ENCODE measurements around the gene MCC.
A peak's percentile ranks its signal among the peaks of the same experiment; 100 is the strongest.
"Not testable (repeated sequence)": the region's sequence is repeated elsewhere in the genome, so short reads cannot be mapped to it uniquely, and the experiment has no call there.

MCC gene

GRCh38 chr5:113480243-113480642 is 8.0 kb downstream of the MCC start:
- no peak overlapping the region for H3K4me3 ChIP-seq (replicated peaks in 1 of 2; ENCODE audit: low read depth in 2 of 2, low read length in 2 of 2)
- peak; percentile 34 to 36 for DNase-seq (ENCODE audit: low read depth in 2 of 2)
- TF ChIP-seq CTCF (IDR thresholded peaks at IDR 0.05; ENCODE audit: low read depth, low read length), result no peak

- H3K4me3 ChIP-seq (replicated peaks in 1 of 2; ENCODE audit: low read depth in 2 of 2, low read length in 2 of 2), result no peak overlapping the region
- DNase-seq (ENCODE audit: low read depth in 2 of 2), result no peak
- TF ChIP-seq CTCF (IDR thresholded peaks at IDR 0.05; ENCODE audit: low read depth, low read length), result no peak
Observed at GRCh38 chr5:113478691-113479090, 9.6 kb downstream of the MCC start.

GRCh38 chr5:113474100-113474728 is 14.0 kb downstream of the MCC start:
- no peak overlapping the region for H3K4me3 ChIP-seq (replicated peaks in 1 of 2; ENCODE audit: low read depth in 2 of 2, low read length in 2 of 2)
- peak in 1 of 2 donors; percentile 51 for DNase-seq (ENCODE audit: low read depth in 2 of 2)
- no peak for TF ChIP-seq CTCF (IDR thresholded peaks at IDR 0.05; ENCODE audit: low read depth, low read length)

- no peak overlapping the region for H3K4me3 ChIP-seq (replicated peaks in 1 of 2; ENCODE audit: low read depth in 2 of 2, low read length in 2 of 2)
- no peak for TF ChIP-seq CTCF (IDR thresholded peaks at IDR 0.05; ENCODE audit: low read depth, low read length)
- no peak for DNase-seq (ENCODE audit: low read depth in 2 of 2)
Observed at GRCh38 chr5:113463032-113463431, 25.2 kb downstream of the MCC start.

GRCh38 chr5:113457106-113457505 is 31.1 kb downstream of the MCC start:
- not testable (repeated sequence) for DNase-seq (ENCODE audit: low read depth in 2 of 2); H3K4me3 ChIP-seq (replicated peaks in 1 of 2; ENCODE audit: low read depth in 2 of 2, low read length in 2 of 2)

- H3K4me3 ChIP-seq (replicated peaks in 1 of 2; ENCODE audit: low read depth in 2 of 2, low read length in 2 of 2), result no peak overlapping the region
- no peak for DNase-seq (ENCODE audit: low read depth in 2 of 2)
- TF ChIP-seq CTCF (IDR thresholded peaks at IDR 0.05; ENCODE audit: low read depth, low read length), result no peak
Observed at GRCh38 chr5:113452941-113453340, 35.3 kb downstream of the MCC start.

GRCh38 chr5:113451797-113452196 is 36.5 kb downstream of the MCC start:
- no peak overlapping the region for H3K4me3 ChIP-seq (replicated peaks in 1 of 2; ENCODE audit: low read depth in 2 of 2, low read length in 2 of 2)
- DNase-seq (ENCODE audit: low read depth in 2 of 2), result peak; percentile 6 to 70
- TF ChIP-seq CTCF (IDR thresholded peaks at IDR 0.05; ENCODE audit: low read depth, low read length), result no peak

Data from cardiac fibroblast (primary cell).